Middle frontal gyrus (tissue), 1 donor: Measurements from ENCODE around the gene ASXL1.
A peak's percentile ranks its signal among the peaks of the same experiment; 100 is the strongest.

Source experiments
- DNase-seq: peaks from one replicate; pipeline ENCODE4 v3.0.0-alpha.2; 2015; ENCODE audit warnings: low spot score; ENCODE audit errors: extremely low spot score

The ASXL1 gene

DNA sequence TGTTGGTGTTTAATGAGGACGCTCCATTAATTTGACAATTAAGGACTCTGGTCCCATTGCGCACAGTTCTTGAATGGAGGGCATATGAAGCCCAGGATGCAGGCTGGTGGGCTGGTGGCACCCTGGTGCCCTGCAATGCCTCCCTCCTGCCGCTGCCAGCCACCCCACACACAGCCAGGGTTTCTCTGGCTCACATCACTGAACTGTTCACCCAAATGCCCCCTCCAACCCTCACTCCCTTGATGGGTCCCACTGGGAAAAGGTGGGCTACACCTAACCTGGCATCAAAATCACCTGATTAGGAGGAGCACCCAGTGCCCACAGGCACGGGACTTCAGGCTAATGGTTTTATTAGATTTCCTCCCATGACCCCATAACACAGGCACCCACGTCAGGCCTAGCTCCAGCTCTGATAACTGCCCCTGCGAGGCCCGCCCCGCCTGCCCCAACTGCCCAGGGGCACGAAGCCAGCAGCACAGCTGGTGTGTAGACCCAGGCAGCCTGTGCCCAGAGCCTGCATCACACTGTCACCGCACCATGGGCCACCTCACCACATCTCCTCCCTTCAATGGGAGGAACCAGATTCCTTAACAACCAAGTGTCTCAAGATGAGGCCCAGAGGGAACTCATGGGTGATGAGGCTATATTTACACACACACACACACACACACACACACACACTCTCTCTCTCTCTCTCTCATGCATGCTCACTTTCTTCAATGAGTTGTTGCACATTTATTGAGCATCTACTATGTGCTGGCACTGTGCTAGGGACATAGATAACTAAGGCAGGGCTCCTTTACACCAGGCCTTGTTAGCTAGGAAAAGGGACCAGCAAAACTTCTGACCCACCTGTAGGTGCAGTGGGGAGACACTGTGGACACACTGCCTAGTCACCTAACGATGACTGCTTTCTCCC, 119.7 kb downstream of the ASXL1 start:
- DNase-seq, result no peak

DNA sequence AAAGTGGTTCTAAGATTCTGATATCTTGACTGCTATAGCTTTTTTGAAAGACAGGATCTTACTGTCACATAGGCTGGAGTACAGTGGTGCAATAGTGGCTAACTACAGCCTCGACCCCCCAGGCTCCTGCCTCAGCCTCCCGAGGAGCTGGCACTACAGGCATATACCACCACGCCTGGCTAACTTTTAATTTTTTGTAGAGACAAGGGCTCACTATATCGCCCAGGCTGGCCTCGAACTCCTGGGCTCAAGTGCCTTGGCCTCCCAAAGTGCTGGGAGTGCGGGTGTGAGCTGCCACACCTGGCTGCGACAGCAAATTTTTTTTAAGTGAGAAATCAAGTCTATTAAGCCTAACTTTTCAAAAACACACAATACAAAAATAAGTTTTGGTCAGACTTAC, 120.4 kb downstream of the ASXL1 start:
- no peak for DNase-seq

GRCh38 chr20:32479012-32479411, 120.9 kb downstream of the ASXL1 start:
- no peak for DNase-seq

- no peak for DNase-seq
Observed at GRCh38 chr20:32479697-32480171, 121.6 kb downstream of the ASXL1 start.

DNA sequence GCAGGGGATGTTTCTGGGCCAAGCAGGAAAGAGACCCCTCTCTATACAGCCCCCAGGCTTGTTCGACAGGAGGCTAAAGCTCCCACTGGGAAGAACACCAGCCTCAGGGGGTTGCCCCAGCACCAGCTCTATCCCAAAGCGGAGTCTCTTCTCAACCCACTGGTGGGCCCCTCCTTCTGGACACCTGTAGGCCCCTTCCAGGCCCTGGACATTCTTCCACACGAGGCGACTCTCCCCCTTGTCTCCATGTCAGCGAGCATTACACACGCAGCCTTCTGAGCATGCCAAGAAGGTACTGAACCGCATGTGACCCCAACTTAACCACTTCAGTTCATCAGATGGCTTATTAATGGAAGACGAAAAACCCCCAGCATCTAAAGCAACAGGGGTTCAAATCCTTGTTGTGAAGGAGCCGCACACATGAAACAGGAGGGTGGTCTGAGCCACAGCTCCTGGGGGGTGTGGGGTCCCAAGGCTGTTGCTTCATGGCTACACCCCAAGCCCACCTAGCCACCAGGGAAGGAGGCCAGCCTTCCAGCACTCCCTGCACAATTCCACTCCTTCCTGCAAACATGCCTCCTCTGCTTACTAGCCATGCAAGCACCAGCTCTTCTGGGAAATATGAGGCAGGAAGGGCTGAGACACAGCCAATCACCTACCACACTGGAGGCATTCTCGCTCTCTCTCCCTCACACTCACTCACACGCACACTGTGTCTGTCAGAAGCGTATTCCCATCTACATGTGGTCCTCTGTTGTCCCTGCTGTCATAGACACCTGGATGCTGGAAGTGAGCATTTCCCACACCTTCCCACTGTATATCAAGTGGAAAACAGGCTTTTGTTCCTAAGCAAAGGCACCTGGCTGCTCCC, 122.5 kb downstream of the ASXL1 start:
- DNase-seq, result no peak

DNA sequence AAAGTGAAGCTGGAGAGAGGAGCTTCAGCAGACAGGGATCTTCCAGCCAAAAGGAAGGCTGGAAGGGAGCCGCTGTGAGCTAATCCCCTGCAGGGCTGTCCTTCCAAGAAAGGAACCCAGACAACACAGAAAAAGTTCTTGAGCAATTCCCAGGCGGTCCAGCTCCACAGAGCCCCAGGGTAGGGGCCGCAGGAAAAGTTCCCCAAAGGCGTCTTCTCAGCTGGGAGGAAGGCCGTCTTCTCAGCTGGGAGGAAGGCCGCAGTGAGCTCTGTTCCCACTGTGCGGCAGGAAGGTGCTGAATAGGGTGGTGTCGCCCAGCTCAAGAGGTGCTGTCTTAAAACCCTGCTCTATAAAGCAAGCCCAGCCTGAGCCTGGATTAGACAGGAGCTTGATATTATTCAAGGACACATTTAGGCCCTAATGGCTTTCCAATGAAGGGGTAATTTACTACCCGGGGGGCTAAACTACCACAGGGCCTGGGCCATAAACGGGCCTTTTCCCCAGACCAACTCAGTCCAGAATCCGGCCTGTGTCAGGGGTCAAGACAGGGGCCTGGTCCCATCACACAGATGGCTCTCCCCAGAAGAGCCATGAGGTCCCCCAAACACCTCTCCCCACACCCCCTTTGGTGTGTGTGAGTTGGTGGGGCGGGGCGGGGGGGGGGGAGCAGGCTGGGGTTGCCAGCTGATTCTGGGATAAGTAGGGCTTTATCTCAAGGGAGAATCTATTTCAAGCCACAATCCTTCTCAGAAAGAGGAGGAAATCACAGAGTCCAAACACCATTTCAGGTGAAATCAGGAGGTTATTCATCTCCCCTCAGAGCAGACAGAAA, 123.4 kb downstream of the ASXL1 start:
- no peak for DNase-seq

DNA sequence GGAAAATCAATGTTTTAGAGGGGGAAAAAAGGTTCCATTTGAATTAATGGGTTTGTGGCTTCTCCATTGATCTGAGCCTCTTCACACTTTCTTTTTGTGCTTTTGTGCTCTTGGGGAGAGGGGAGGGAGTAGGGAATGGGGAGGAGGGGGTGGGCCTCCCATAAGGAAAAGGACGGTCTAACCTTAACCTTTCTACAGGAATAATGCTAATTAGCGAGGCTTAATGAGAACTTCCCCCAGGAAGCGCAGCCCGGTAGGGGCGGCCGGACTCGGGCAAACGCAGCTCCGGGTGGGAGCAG, 124.0 kb downstream of the ASXL1 start:
- no peak for DNase-seq

DNA sequence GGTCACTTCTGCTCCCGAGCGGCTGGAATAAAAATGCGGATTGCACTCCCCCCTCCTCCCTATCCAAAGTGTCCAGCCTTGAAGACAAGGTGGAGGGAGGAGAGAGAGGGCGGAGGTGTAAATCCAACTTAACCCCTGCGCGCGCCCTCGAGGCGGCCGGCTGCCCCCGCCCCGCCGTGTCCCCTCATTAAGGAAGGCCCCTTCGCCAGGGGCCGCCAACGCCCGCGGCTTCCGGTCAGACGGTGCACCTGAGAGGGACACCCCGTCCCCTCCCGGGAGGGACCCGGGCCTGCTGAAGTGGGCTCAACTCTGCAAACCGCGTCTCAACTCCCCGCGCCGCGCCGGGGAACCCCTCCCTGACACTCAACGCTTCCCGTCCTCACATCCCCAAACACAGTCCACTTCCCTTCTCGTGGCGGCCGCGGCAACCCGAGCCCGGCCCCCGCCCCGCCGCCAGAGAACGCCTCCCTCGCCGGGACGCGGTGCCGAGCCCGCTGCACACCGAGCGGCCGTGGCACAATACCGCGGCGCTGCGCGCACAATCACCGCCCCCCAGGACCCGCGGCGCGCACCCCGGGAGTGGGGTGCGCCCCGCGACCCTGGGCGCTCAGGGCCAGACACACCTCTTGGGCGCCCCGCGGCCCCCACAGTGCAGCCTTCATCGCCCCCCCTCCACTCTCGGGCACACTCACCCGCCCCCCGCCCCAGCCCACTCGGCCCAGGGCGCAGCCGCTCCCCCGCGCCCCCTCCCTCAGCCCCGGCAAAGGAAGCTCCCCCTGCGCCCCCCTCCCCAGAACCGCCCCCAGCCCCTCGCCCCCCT, 124.5 kb downstream of the ASXL1 start:
- no peak for DNase-seq

- no peak for DNase-seq
Observed at GRCh38 chr20:32483351-32484224, 125.5 kb downstream of the ASXL1 start.

GRCh38 chr20:32484225-32484957, 126.3 kb downstream of the ASXL1 start:
- DNase-seq, result no peak

GRCh38 chr20:32484958-32485769, 127.0 kb downstream of the ASXL1 start:
- peak; percentile 84 for DNase-seq

DNA sequence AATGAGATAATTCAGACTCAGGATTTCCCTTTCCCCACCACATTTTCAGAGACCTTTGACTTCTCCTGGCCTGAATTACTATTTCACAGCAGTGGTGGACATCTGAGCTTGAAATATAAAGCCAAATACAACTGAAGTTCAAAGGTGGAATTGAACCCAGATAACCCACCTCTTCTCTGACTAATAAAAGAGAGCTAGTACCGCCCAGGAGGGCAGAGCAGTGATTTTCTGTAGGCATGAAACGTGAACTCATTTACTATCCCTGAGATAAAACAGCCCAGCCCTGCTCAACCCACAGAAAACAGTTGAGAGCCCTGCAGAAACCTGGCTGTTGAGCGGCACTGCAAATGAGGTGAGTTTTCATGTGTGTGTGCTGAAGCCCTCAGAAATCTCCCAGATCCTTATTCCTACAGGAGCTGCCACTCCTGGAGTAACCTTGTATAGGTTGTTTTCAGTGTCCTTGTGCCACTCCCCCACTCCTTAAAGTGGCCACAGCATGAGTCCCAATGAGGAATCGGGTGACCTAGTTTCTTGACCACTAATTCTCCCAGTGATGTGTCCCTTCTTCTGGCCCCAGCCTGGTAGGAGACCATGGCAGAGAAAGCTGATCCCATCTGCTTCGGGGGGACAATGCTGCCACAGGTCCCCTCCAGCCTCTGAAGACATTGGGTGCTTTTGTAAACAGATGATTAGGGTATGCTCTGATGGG, 127.8 kb downstream of the ASXL1 start:
- DNase-seq, result no peak

DNA sequence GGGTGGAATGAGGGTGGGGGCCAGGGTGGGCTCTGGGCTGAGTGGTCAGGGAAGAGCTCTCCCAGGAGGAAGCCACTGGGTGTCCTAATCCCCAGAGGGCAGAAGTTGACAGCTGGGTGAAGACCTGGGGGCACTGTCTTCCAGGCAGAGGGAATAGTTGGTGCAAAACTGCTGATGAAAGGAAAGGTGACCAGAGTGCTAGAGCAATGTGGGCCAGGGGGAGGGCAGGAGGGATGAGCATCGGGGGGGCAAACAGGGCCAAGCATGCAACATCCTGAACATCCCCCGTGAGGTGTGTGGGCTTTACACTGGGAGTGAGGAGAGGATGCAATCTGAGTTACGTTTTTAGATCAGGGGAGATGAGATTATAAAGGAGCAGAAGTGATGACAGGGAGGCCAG, 129.2 kb downstream of the ASXL1 start:
- no peak for DNase-seq

- no peak for DNase-seq
Observed at GRCh38 chr20:32488066-32488838, 130.1 kb downstream of the ASXL1 start.
